ENCODE data around the gene MAN1B1.
"Not testable (repeated sequence)": the region's sequence is repeated elsewhere in the genome, so short reads cannot be mapped to it uniquely, and the experiment has no call there.

MAN1B1 gene

GRCh38 chr9:137127301-137128157, 40.7 kb downstream of the MAN1B1 start:
- DNase-seq (ENCODE audit: low read depth), result no peak

GRCh38 chr9:137128158-137128861, 41.5 kb downstream of the MAN1B1 start:
- DNase-seq (ENCODE audit: low read depth), result no peak

GRCh38 chr9:137128862-137129455, 42.2 kb downstream of the MAN1B1 start:
- DNase-seq (ENCODE audit: low read depth), result no peak

GRCh38 chr9:137129456-137130175, 42.8 kb downstream of the MAN1B1 start:
- peak; percentile 85 for DNase-seq (ENCODE audit: low read depth)

GRCh38 chr9:137130176-137130755, 43.5 kb downstream of the MAN1B1 start:
- DNase-seq (ENCODE audit: low read depth), result no peak

- DNase-seq (ENCODE audit: low read depth), result no peak
Observed at GRCh38 chr9:137134191-137134590, 47.4 kb downstream of the MAN1B1 start.

GRCh38 chr9:137135154-137135553, 48.4 kb downstream of the MAN1B1 start:
- DNase-seq (ENCODE audit: low read depth), result not testable (repeated sequence)

GRCh38 chr9:137136261-137136880, 49.6 kb downstream of the MAN1B1 start:
- no peak for DNase-seq (ENCODE audit: low read depth)

GRCh38 chr9:137136881-137137607, 50.3 kb downstream of the MAN1B1 start:
- DNase-seq (ENCODE audit: low read depth), result no peak

- no peak for DNase-seq (ENCODE audit: low read depth)
Observed at GRCh38 chr9:137138058-137138721, 51.4 kb downstream of the MAN1B1 start.

- DNase-seq (ENCODE audit: low read depth), result no peak
Observed at GRCh38 chr9:137138722-137139467, 52.1 kb downstream of the MAN1B1 start, which contains the start of gene GRIN1. GRIN1 (plus strand) TSS chr9:137139154; CDS start chr9:137139487, 333 bp downstream.

- DNase-seq (ENCODE audit: low read depth), result no peak
Observed at GRCh38 chr9:137139468-137140150, 52.8 kb downstream of the MAN1B1 start.

GRCh38 chr9:137140151-137141012, 53.6 kb downstream of the MAN1B1 start:
- no peak for DNase-seq (ENCODE audit: low read depth)

- DNase-seq (ENCODE audit: low read depth), result no peak
Observed at GRCh38 chr9:137141050-137141810, 54.4 kb downstream of the MAN1B1 start.

GRCh38 chr9:137141976-137142936, 55.5 kb downstream of the MAN1B1 start:
- DNase-seq (ENCODE audit: low read depth), result no peak

GRCh38 chr9:137143459-137143858, 56.7 kb downstream of the MAN1B1 start:
- no peak for DNase-seq (ENCODE audit: low read depth)
